Activated naive CD4-positive, alpha-beta T cell treated with anti-CD3 and anti-CD28 coated beads, Interleukin-2, amount 10 ng/mL, durations not matched to agents 5 hours and 36 hours (primary cell): ENCODE results near the gene PRICKLE1. TPM values are rescaled to one million over a fixed set of nuclear protein-coding genes. Genes with fewer than 3 reads are reported as not detected.

Source experiments
- total RNA-seq, 2 experiments: library from RNA; stranded (reverse); gene quantifications; one replicate each; pipeline ENCODE4 v1.2.3, GENCODE V29; 2021

The PRICKLE1 gene
- total RNA-seq: under 1 TPM in 1 of 2 experiments, not detected in 1; 0.28 TPM

GRCh38 chr12:42589465-42590329 is at the start of gene PRICKLE1:
PRICKLE1 (minus strand) TSS chr12:42589746; CDS start chr12:42472516, 117,230 bp downstream.

